Measurements from ENCODE around the gene EXOC6. TPM values are rescaled to one million over a fixed set of nuclear protein-coding genes. Genes with fewer than 3 reads are reported as not detected.
"Not testable (repeated sequence)": the region's sequence is repeated elsewhere in the genome, so short reads cannot be mapped to it uniquely, and the experiment has no call there.

Gene EXOC6
- total RNA-seq, 1 experiment from 2014 or later: 10.6 TPM

GRCh38 chr10:92867235-92867634 is 18.9 kb downstream of the EXOC6 start:
- in situ Hi-C loops (cut with HindIII; ENCODE audit: low sequenced_read_pairs): no loop called here
- no peak for DNase-seq (ENCODE audit: low spot score)

DNA sequence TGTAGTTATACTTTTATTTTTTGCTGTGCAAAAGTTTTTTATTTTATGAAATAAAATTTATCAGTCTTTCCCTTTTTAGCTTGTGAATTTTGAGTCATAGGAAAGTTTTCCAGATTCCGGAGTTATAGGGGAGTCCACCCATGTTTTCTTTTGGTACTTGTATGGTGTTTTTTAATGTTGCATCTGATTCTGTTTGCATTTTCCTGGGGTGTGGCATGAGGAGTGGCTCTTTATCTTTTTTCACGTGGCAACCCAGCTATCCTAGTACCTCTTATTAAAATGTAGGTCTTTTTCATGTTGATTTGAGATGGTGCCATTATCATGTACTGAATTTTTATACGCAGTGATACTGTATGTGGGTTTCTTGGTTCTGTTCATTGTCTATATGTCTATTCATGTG is 19.7 kb downstream of the EXOC6 start:
- in situ Hi-C loops (cut with HindIII; ENCODE audit: low sequenced_read_pairs): no loop called here
- no peak for DNase-seq (ENCODE audit: low spot score)

DNA sequence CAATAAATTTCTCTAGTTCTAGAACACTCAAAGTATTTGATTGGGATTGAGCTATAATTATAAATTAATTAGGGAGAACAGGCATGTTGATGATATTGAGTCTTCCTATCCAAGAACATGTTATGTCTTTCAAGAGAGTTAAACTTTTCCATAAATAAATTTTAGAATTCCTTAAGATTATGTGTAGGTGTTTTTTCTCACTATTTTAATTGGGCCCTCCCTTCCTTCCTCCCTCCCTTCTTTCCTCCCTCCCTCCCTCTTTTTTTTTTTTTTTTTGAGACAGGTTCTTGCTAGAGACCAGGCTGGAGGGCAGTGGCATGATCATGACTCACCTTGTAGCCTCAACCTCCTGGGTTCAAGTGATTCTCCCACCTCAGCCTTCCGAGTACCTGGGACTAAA is 20.2 kb downstream of the EXOC6 start:
- in situ Hi-C loops (cut with HindIII; ENCODE audit: low sequenced_read_pairs): no loop called here
- DNase-seq (ENCODE audit: low spot score): no peak

GRCh38 chr10:92873029-92873428 is 24.7 kb downstream of the EXOC6 start:
- DNase-seq (ENCODE audit: low spot score): no peak
- in situ Hi-C loops (cut with HindIII; ENCODE audit: low sequenced_read_pairs): no loop called here

- peak; percentile 31 for DNase-seq (ENCODE audit: low spot score)
- in situ Hi-C loops (cut with HindIII; ENCODE audit: low sequenced_read_pairs): no loop called here
Observed at GRCh38 chr10:92876509-92877036, 28.3 kb downstream of the EXOC6 start.

- DNase-seq (ENCODE audit: low spot score): peak; percentile 87
- in situ Hi-C loops (cut with HindIII; ENCODE audit: low sequenced_read_pairs): no loop called here
Observed at GRCh38 chr10:92880233-92880861, 32.0 kb downstream of the EXOC6 start.

DNA sequence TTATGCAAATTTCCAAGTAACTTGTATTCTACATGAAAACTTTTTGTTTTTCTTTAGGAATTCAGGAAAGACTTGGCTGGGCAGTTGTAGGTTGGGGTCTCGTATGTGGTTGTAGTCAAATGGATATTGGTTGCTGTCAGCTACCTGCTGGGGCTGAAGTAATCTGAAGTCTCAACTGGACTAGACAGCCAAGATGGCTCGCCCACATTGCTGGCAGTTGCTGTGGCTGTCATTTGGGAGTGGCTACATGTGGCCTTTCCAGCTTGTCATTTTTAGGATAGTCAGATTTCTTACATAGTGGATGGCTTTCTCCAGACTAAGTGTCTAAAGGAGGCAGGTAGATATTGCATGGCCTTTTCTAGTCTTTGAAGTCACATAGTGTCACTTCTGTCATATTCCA is 32.6 kb downstream of the EXOC6 start:
- in situ Hi-C loops (cut with HindIII; ENCODE audit: low sequenced_read_pairs): no loop called here

DNA sequence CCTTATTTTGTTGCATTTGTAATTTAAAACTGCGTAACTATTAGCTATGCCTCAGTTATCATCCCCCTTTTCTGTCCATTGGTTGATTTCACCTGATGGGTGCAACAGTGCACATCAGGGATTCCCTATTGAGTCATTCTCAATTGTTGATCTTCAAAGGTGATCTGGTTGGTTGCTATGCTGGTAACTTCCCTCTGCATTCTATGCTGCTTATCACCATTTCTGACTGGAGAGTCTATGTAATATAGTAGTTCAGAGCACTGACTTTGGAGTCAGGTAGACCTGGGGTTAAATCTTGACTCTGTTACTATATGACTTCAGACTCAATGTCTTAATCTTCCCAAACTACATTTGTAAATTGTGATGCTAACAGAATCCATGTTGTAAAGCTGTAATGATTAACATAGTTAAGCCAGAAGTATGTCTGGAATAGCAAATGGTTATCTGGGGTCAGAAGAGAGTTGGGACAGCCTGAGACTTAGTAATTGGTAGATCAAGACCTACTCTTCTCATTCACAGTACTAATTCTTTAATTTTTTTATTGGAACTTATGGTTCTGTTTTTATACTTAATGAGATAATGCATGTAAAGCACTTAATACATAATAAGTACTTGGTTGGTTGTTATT is 38.1 kb downstream of the EXOC6 start:
- DNase-seq (ENCODE audit: low spot score): no peak
- in situ Hi-C loops (cut with HindIII; ENCODE audit: low sequenced_read_pairs): no loop called here

More for the DNA sequence above, 32.6 kb downstream of the EXOC6 start:
- DNase-seq (ENCODE audit: low spot score): no peak

DNA sequence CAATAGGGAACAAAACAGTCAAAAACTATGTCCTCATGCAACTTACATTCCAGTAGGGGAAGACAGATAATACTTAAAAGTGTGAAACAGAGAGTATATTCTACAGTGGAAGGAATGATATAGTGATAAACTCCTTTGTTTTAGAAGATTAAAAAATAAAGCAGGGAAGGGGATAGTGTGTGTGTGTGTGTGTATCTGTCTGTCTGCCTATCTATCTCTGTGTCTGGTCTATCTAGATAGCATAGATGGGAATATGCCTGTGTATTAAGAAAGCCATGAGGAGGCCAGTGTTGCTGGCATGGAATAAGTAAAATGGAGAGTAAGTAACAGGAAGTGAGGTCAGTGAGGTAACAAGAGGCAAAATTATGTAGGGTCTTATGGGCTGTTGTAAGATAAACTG is 42.2 kb downstream of the EXOC6 start:
- DNase-seq (ENCODE audit: low spot score): no peak
- in situ Hi-C loops (cut with HindIII; ENCODE audit: low sequenced_read_pairs): no loop called here

GRCh38 chr10:92891885-92892690 is 43.8 kb downstream of the EXOC6 start:
- peak; percentile 53 for DNase-seq (ENCODE audit: low spot score)
- in situ Hi-C loops (cut with HindIII; ENCODE audit: low sequenced_read_pairs): no loop called here

DNA sequence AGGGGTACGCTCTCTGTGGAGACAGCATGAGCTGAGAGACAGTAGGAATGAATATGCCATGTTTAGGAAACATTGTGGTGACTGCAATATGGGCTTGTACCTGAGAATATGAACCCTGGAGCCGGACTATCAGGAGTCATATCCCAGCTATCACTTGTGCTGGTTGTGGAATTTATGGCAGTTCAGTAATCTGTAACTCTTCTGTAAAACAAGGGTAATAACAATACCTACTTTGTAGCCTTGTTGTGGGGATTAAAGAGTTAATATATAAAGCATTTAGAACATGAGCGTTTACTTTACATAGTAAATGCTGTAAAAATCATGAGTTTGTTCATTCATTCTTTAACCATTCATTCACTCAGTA is 44.4 kb downstream of the EXOC6 start:
- DNase-seq (ENCODE audit: low spot score): no peak
- in situ Hi-C loops (cut with HindIII; ENCODE audit: low sequenced_read_pairs): no loop called here

DNA sequence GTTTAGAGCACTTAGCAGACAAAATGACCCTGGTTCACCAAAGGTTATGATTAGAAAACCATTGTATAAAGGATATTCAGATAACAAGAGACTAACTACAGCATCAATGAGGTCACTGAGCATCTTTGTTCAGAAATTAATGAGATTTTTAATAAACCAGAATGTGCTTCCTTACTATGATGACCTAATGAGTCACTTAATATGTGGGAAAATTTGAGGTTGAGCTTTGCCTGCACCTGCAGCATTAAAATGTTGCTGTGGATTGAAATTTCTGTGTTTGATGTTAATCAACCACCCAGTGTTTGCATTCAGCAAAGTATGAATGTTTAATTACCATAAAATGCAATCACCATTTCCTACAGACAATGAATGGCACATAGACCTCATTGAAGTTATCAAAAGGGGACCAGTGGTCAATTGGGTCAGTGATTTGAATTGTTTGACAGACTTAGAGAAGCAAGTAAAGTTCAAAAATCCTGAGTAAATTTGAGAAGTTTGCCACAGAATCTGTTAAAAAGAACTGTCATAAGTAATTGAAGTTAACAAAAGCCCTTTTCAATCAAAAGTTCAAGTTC is 45.8 kb downstream of the EXOC6 start:
- DNase-seq (ENCODE audit: low spot score): no peak
- in situ Hi-C loops (cut with HindIII; ENCODE audit: low sequenced_read_pairs): no loop called here

DNA sequence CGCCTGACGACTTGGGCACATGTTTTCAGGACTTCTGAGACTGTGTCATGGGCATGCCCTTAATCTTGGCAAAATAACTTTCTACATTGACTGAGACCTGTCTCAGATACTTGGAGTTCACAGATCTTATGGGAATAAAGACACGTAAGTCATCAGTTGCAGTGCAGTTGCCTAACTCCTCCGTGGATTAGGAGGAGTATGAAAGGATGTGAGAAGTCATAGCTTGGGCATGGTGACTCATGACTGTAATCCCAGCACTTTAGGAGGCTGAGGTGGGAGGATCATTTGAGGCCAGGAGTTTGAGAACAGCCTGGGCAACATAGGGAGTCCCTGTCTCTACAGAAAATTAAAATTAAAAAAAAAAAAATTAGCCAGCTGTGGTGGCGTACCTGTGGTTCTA is 49.6 kb downstream of the EXOC6 start:
- DNase-seq (ENCODE audit: low spot score): no peak
- in situ Hi-C loops (cut with HindIII; ENCODE audit: low sequenced_read_pairs): no loop called here

DNA sequence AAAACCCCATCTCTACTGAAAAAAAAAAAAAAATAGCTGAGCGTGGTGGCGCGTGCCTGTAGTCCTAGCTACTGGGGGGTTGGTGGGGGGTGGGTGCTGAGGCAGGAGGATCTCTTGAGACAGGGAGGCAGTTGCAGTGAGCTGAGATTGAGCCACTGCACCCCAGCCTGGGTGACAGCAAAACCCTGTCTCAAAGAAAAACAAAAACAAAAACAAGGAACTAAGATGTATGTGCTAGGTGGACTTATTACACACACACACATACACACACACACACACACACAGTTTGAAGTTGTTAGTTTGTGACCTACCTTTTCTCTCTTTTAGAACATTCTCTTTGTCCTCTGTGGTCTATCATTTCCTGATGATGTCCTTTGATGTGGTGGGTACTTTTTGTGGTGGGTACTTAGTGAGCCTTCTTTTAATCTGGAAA is 53.5 kb downstream of the EXOC6 start:
- in situ Hi-C loops (cut with HindIII; ENCODE audit: low sequenced_read_pairs): no loop called here
- DNase-seq (ENCODE audit: low spot score): no peak

- no peak for DNase-seq (ENCODE audit: low spot score)
- in situ Hi-C loops (cut with HindIII; ENCODE audit: low sequenced_read_pairs): no loop called here
Observed at GRCh38 chr10:92903633-92904032, 55.3 kb downstream of the EXOC6 start.

- no peak for DNase-seq (ENCODE audit: low spot score)
- in situ Hi-C loops (cut with HindIII; ENCODE audit: low sequenced_read_pairs): no loop called here
Observed at GRCh38 chr10:92907280-92907679, 59.0 kb downstream of the EXOC6 start.

DNA sequence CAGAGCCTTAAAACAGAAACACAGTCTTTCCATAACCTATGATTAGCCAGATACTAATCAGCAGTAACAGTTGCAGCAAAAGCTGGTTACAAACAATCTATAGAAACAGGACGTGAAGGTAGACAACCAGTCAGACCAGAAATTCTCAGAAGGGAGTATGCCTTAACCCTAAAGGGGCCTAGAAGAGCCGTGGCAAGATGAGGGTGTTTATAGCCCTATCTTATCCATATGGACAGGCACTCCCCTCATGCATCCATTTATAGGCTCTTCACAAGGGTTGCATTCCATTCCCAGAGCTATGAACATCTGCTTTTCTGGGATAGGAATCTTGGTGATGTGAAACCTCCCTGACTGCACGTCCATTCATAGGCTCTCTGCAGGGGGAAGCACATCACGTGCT is 64.3 kb downstream of the EXOC6 start:
- in situ Hi-C loops (cut with HindIII; ENCODE audit: low sequenced_read_pairs); DNase-seq (ENCODE audit: low spot score): not testable (repeated sequence)

DNA sequence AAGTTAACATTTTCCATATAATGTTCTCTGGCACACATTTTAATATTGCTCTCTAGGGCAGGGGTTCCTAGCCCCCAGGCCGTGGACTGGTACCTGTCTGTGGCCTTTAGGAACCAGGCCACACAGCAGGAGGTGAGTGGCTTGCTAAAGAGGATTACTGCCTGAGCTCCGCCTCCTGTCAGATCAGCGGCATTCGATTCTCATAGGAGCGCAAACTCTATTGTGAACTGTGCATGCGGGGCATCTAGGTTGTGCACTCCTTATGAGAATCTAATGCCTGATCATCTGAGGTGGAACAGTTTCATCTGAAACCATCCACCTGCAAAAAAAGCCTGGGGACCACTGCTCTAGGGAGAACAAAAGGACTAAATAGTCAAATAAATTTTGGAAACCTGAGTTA is 65.7 kb downstream of the EXOC6 start:
- no peak for DNase-seq (ENCODE audit: low spot score)
- in situ Hi-C loops (cut with HindIII; ENCODE audit: low sequenced_read_pairs): no loop called here

GRCh38 chr10:92914478-92915325 is 66.4 kb downstream of the EXOC6 start:
- peak; percentile 65 for DNase-seq (ENCODE audit: low spot score)
- in situ Hi-C loops (cut with HindIII; ENCODE audit: low sequenced_read_pairs): no loop called here
